Activated CD8-positive, alpha-beta memory T cell treated with anti-CD3 and anti-CD28 coated beads, Interleukin-2, amount 50 U/mL, for 48 hours (primary cell): Measurements from ENCODE around the gene HS2ST1.
A peak's percentile ranks its signal among the peaks of the same experiment; 100 is the strongest.
"Not testable (repeated sequence)": the region's sequence is repeated elsewhere in the genome, so short reads cannot be mapped to it uniquely, and the experiment has no call there.

Experiments
- DNase-seq: peaks from one replicate; pipeline ENCODE4 v3.0.0-alpha.2; 2020

HS2ST1 gene

GRCh38 chr1:87028576-87028975 lies 114.1 kb downstream of the HS2ST1 start:
- no peak for DNase-seq

GRCh38 chr1:87030740-87031690 lies 116.6 kb downstream of the HS2ST1 start:
- DNase-seq = no peak

GRCh38 chr1:87034351-87034750 lies 119.9 kb downstream of the HS2ST1 start:
- DNase-seq = no peak

- no peak for DNase-seq
Observed at GRCh38 chr1:87039096-87039495, 124.7 kb downstream of the HS2ST1 start.

DNA sequence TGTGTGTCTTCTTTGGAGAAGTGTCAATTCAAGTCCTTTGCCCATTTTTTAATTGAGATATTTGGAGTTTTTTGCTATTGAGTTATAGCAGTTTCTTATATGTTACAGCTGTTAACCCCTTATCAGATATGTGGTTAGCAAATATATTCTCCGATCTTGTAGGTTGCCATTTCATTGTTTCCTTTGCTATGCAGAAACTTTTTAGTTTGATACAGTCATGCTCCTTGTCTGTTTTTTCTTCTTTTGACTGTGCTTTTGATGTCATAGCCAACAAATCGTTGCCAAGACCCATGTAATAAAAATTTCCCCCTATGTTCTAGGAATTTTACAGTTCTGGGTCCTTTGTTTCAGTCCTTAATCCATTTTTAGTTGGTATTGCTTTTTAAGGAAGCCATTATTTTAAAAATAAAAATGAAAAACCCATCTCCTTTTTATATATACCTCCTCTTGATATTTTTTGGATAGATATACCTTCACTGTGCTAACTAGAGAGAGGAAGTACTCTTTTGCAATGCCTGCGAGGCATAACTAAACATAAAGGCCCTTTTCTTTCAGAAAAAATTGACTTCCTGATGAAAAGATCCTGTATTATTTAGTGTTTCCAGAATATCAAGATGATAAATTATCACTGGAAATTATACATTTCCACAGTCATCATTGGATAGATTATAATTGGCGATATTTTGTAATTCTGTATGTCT lies 127.8 kb downstream of the HS2ST1 start:
- DNase-seq = no peak

DNA sequence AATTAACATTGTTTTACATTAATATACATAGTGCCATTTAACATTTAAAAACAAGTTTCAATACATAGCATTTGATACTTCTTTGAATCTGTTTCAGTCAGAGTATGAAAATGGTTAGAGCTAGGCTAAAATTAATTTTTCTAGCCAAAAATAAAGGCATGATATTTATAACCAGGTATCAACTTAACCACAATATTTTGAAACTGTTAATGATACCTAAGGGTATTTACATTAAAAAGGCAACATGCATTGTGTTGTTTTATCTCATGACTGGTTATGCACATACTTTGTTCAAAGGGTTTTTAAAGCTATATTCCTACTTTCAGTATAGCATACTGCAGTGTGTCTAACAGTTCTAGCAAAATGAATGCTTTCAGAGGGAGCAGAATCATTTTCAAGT lies 130.0 kb downstream of the HS2ST1 start:
- no peak for DNase-seq

DNA sequence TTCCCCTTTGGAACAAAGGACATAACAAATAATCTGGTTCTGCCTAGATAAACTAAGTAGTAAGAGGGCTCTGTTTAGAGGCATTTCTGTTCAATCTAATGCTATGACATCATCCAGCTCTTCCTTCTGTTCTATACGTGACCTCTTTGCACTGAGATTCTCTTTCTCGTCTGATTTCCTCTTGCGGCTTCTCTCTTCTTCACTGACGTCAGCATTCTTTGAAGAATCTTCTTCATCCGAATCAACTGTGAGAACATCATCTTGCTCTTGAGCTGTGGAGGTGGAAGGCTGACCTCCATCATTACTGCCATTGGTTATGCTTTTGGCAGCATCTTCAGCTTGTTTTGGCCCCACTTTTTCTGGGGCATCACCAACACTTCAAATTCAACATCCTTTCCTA lies 130.4 kb downstream of the HS2ST1 start:
- no peak for DNase-seq

DNA sequence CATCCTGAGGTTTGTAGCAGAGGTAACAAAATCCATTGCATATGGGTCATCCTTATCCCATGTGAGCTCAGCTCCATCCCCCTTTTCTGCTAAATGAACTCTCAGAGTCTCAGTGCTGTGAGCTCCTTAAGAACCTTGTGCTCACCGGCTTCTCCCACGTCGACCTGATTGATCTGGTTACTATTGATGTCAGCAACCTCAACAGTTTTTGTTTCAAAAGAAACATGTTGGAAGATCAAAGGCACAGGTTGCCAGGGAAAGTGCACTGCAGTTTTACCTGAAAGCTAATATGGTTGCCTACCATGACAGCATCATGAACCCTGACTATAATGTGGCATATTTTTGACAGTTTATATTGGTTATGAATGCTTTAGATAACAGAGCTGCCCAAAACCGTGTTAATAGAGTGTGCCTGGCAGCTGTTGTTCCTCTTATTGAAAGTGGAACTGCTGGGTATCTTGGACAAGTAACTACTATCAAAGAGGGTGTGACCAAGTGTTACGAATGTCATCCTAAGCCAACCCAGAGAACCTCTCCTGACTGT lies 131.4 kb downstream of the HS2ST1 start:
- DNase-seq = peak; percentile 56

GRCh38 chr1:87046951-87047350 lies 132.5 kb downstream of the HS2ST1 start:
- DNase-seq = no peak

- DNase-seq = no peak
Observed at GRCh38 chr1:87048237-87048636, 133.8 kb downstream of the HS2ST1 start.

DNA sequence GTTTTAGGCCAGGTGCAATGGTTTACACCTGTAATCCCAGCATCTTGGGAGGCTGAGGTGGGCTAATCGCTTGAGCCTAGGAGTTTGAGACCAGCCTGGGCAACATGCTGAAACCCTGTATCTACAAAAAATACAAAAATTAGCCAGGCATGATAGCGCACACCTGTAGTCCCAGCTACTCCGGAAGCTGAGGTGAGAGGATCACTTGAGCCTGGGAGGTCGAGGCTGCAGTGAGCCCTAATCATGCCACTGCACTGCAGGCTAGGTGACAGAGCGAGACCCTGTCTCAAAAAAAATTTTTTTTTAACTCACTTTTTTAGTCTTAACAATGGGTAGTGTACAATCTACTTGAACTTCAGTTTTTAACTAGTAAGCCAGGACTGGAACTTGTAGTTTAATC lies 137.5 kb downstream of the HS2ST1 start:
- no peak for DNase-seq

- DNase-seq = no peak
Observed at GRCh38 chr1:87052400-87052799, 138.0 kb downstream of the HS2ST1 start.

- no peak for DNase-seq
Observed at GRCh38 chr1:87052961-87053360, 138.5 kb downstream of the HS2ST1 start.

GRCh38 chr1:87053446-87053845 lies 139.0 kb downstream of the HS2ST1 start:
- DNase-seq = no peak

GRCh38 chr1:87056974-87057373 lies 142.5 kb downstream of the HS2ST1 start:
- DNase-seq = no peak

GRCh38 chr1:87058343-87058649 lies 143.9 kb downstream of the HS2ST1 start:
- no peak for DNase-seq

- no peak for DNase-seq
Observed at GRCh38 chr1:87061742-87062156, 147.3 kb downstream of the HS2ST1 start.

DNA sequence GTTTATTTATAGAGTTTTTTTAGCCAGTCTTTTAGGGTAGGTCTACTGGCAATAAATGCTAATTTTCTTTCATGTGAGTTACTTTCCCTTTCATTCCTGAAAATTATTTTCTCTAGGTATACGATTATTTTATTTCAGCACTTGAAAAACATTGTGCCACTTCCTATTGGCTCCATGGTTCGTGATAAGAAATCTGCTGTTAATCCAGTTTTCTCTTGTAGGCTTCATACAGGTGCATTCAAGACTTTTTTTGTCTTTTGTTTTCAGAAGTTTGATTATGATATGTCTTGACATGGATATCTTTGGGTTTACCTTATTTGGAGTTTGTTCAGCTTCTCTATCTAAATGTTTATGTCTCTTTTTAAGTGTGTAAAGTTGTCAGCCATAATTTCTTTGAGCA lies 148.3 kb downstream of the HS2ST1 start:
- DNase-seq = no peak

DNA sequence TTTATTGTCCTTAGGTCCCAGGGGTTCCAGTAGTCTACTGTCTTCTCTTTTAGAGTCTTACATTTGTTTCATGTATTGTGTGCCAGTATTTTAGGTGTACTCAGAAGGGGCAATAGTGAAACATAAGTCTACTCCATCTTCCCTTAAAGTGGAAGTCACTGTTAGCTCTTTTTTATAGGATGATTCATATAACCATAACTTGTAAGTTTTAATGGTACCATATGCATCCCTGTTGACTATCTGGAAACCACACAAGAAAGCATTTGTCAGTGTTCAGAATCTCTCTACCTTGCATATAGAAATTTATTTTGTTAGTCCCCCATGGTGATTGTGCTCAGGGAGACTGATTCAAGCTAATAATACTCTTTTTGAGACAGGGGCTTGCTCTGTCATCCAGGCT lies 149.9 kb downstream of the HS2ST1 start:
- DNase-seq = no peak

- DNase-seq = no peak
Observed at GRCh38 chr1:87064986-87065385, 150.6 kb downstream of the HS2ST1 start.

DNA sequence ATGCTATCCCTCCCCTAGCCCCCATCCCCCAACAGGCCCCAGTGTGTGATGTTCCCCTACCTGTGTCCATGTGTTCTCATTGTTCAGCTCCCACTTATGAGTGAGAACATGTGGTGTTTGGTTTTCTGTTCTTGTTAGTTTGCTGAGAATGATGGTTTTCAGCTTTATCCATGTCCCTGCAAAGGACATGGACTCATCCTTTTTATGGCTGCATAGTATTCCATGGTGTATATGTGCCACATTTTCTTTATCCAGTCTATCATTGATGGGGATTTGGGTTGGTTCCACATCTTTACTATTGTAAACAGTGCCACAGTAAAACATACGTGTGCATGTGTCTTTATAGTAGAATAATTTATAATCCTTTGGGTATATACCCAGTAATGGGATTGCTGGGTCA lies 152.3 kb downstream of the HS2ST1 start:
- not testable (repeated sequence) for DNase-seq

- DNase-seq = no peak
Observed at GRCh38 chr1:87072411-87072810, 158.0 kb downstream of the HS2ST1 start.

DNA sequence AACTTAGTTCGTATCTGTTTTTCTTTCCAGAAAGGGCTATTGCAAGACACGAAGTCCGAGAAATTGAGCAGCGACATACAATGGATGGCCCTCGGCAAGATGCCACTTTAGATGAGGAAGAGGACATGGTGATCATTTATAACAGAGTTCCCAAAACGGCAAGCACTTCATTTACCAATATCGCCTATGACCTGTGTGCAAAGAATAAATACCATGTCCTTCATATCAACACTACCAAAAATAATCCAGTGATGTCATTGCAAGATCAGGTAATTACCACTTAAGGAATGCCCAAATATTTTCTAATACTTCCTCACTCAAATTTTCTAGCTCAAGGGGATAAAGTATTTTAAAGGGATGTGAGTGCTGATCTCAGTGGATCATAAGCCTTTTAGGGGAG lies 158.5 kb downstream of the HS2ST1 start:
- no peak for DNase-seq
